ACC112 (cell line): ENCODE measurements around the gene BRK1.
"Not testable (repeated sequence)": the region's sequence is repeated elsewhere in the genome, so short reads cannot be mapped to it uniquely, and the experiment has no call there.

Experiments
- H2AFZ ChIP-seq: fragments of 200-600 bp; sonication (generic); one replicate; pipeline ENCODE4 v1.6.0; 2017; ENCODE audit warnings: antibody characterized with exemption, low read length; ENCODE audit not compliant: unreplicated experiment
- H3K27ac ChIP-seq: fragments of 200-600 bp; sonication (generic); 2 replicates; pipeline ENCODE4 v1.5.1; 2014; ENCODE audit warnings: low read depth, mild to moderate bottlenecking, antibody characterized with exemption, low read length, moderate library complexity
- H3K27me3 ChIP-seq: fragments of 200-600 bp; sonication (generic); 2 replicates; pipeline ENCODE4 v1.6.1; 2014; ENCODE audit warnings: mild to moderate bottlenecking, antibody characterized with exemption, low read length, moderate library complexity, mixed read lengths; ENCODE audit not compliant: insufficient read depth
- H3K36me3 ChIP-seq: fragments of 200-600 bp; sonication (generic); 2 replicates; pipeline ENCODE4 v1.6.1; 2016; ENCODE audit warnings: mild to moderate bottlenecking, antibody characterized with exemption, low read length, moderate library complexity, mixed read lengths; ENCODE audit not compliant: insufficient read depth
- H3K4me1 ChIP-seq: fragments of 200-600 bp; sonication (generic); one replicate; pipeline ENCODE4 v1.6.1; 2016; ENCODE audit warnings: low read length, mixed read lengths; ENCODE audit not compliant: insufficient read depth, unreplicated experiment, control insufficient read depth
- H3K4me3 ChIP-seq: fragments of 200-600 bp; sonication (generic); 2 replicates; pipeline ENCODE4 v1.5.1; 2014; ENCODE audit warnings: mild to moderate bottlenecking, low read depth, low read length
- H3K79me2 ChIP-seq: fragments of 200-600 bp; sonication (generic); one replicate; pipeline ENCODE4 v1.6.0; 2016; ENCODE audit warnings: low read length; ENCODE audit not compliant: control insufficient read depth, unreplicated experiment, insufficient read depth

BRK1 gene

DNA sequence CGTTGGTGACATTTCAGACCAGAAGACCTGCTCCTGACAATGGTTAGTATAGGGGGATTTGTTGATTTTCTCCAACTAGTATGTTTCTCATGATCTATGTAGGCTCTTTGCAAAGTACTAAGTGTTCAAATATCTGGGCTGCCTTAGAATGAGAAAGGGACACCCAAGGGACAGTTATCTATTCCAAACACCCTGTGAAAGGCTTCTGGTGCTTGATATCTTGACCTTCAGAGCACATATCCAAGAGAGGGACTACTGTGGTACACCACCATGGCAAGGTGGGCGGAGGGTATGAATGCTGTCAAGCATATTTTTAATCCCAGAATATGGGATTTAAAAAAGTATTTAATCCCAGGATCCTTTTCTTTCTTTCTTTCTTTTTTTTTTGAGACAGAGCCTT is 8.6 kb upstream of the BRK1 start:
- no peak overlapping the region for H3K4me3 ChIP-seq
- no peak overlapping the region for H3K27ac ChIP-seq
- H3K36me3 ChIP-seq: no peaks in the 10 kb centered on the region
- H3K27me3 ChIP-seq: no peaks in the 10 kb centered on the region
- H3K4me1 ChIP-seq: no peaks in the 10 kb centered on the region
- no peak overlapping the region for H2AFZ ChIP-seq
- H3K79me2 ChIP-seq: no peaks in the 10 kb centered on the region

DNA sequence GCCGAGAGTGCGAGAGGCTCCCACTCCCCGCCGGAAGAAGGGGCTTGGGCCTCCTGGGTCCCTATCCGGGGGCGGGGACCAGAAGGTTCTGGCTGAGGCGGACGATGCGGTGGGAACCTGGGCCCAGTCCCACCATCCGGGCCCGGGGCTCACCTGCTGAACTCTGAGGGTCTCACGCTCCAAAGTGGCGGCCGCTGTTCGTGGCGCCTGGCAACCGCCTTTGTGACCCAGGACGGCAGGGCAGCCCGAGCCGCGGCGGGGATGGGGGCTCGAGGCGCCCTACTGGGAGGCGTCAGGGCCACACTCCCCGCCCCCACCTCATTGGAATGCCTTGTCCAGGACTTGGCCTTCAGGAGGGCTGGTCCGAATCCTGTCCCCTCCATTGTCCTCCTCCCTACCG is 7.4 kb upstream of the BRK1 start, which contains the start of gene FANCD2OS:
TSS of gene FANCD2OS (minus strand) at position 165 of the 400 bp plus-strand sequence. CDS start 3,481 bp downstream, outside the sequence.
- Histone ChIP-seq H3K79me2 (no peaks in the 10 kb centered on the region), H3K27me3 (no peaks in the 10 kb centered on the region), H3K4me1 (no peaks in the 10 kb centered on the region), H3K27ac (no peak within 1 kb of the TSS), H3K4me3 (no peak within 1 kb of the TSS), H2AFZ (no peak within 1 kb of the TSS), H3K36me3 (no peaks in the 10 kb centered on the region)

DNA sequence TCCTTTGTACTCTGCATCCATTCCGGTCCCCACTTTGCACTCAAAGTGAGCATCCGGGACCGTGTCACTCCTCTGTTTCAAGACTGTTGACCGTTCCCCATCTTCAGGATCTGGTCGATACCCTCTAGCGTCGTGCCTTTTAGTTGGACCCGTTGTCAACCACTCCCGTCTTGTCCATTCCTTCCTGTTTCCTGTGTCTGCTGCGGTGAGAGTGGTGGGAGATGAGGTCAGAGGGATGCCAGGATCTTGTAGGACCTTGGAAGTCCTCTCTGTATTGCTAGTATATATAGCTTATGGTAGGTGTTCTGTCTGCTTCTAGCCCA is 624 bp downstream of the BRK1 start:
- H3K27me3 ChIP-seq: no peaks in the 10 kb centered on the region
- peak overlapping the region; percentile 38 for H3K27ac ChIP-seq
- H3K4me3 ChIP-seq: peak overlapping the region; percentile 97
- peak overlapping the region; percentile 82 for H2AFZ ChIP-seq
- peaks cover 21% of the 10 kb centered on the region for H3K4me1 ChIP-seq
- H3K36me3 ChIP-seq: no peaks in the 10 kb centered on the region
- peaks cover 55% of the 10 kb centered on the region for H3K79me2 ChIP-seq

- H3K79me2 ChIP-seq: peaks cover 58% of the 10 kb centered on the region
- no peak overlapping the region for H3K27ac ChIP-seq
- H2AFZ ChIP-seq: no peak overlapping the region
- peak overlapping the region; percentile 97 for H3K4me3 ChIP-seq
- peaks cover 21% of the 10 kb centered on the region for H3K4me1 ChIP-seq
- H3K36me3 ChIP-seq: peaks cover under 1% of the 10 kb centered on the region; the same call in 1 of the 2 replicates
- no peaks in the 10 kb centered on the region for H3K27me3 ChIP-seq
Measured at GRCh38 chr3:10116928-10117327, 1.5 kb downstream of the BRK1 start.

GRCh38 chr3:10119376-10119775 is 3.9 kb downstream of the BRK1 start:
- H3K27me3 ChIP-seq: no peaks in the 10 kb centered on the region
- H3K79me2 ChIP-seq: peaks cover 76% of the 10 kb centered on the region
- H3K27ac ChIP-seq: no peak overlapping the region
- H3K4me1 ChIP-seq: peaks cover 21% of the 10 kb centered on the region
- H3K4me3 ChIP-seq: no peak overlapping the region
- peaks cover 13% of the 10 kb centered on the region for H3K36me3 ChIP-seq
- no peak overlapping the region for H2AFZ ChIP-seq

DNA sequence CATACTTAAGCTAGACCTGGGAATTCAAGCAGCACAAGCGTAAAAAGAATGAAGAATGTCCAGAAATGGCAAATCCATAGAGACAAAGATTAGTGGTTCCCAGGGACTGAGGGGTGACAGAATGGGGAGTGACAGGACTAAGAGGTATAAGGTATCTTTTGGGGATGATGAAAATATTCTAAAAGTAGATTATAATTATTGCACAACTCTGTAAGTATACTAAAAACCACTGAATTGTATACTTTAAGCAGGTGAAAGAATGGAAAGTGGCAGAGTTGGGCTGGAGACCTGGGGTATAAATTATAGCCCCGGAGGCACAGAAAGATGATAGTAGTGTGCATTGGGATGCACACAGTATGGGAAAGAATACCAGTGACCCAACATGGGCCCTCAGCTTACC is 5.6 kb downstream of the BRK1 start:
- H3K79me2 ChIP-seq: peaks cover 82% of the 10 kb centered on the region
- peaks cover 21% of the 10 kb centered on the region for H3K4me1 ChIP-seq

GRCh38 chr3:10122724-10123123 is 7.2 kb downstream of the BRK1 start:
- Histone ChIP-seq H3K36me3 (peaks cover 26% of the 10 kb centered on the region), H3K4me3 (no peak overlapping the region), H3K27me3 (no peaks in the 10 kb centered on the region), H3K4me1 (peaks cover 9% of the 10 kb centered on the region), H3K79me2 (peaks cover 65% of the 10 kb centered on the region), H2AFZ (no peak overlapping the region), H3K27ac (no peak overlapping the region)

More for the DNA sequence above, 5.6 kb downstream of the BRK1 start:
- Histone ChIP-seq H3K27ac (no peak overlapping the region), H3K36me3 (peaks cover 15% of the 10 kb centered on the region), H2AFZ (no peak overlapping the region), H3K4me3 (no peak overlapping the region), H3K27me3 (no peaks in the 10 kb centered on the region)

GRCh38 chr3:10135872-10136271 is 20.4 kb downstream of the BRK1 start:
- H3K27ac ChIP-seq, H2AFZ ChIP-seq, H3K27me3 ChIP-seq, H3K4me3 ChIP-seq, H3K36me3 ChIP-seq, H3K4me1 ChIP-seq, H3K79me2 ChIP-seq: not testable (repeated sequence)

DNA sequence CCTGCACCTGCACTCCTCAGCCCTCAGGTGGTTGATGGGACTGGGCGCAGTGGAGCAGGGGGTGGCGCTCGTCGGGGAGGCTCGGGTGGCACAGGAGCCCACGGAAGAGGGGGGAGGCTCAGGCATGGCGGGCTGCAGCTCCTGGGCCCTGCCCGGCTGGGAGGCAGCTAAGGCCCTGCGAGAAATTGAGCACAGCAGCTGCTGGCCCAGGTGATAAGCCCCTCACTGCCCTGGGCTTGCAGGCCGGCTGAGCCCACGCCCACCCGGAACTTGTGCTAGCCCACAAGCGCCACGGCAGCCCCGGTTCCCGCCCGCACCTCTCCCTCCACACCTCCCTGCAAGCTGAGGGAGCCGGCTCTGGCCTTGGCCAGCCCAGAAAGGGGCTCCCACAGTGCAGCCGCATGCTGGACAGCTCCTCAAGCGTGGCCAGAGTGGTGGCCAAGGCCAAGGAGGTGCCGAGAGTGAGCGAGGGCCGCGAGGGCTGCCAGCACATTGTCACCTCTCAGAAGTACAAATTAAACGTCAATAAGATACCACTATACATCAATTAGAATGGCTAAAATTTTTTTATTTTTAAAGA is 21.0 kb downstream of the BRK1 start:
- no peak overlapping the region for H3K27ac ChIP-seq
- no peaks in the 10 kb centered on the region for H3K27me3 ChIP-seq
- H3K36me3 ChIP-seq: no peaks in the 10 kb centered on the region

GRCh38 chr3:10137178-10137577 is 21.7 kb downstream of the BRK1 start:
- no peaks in the 10 kb centered on the region for H3K36me3 ChIP-seq
- H2AFZ ChIP-seq: no peak overlapping the region
- H3K4me3 ChIP-seq: no peak overlapping the region
- no peaks in the 10 kb centered on the region for H3K79me2 ChIP-seq
- H3K27me3 ChIP-seq: no peaks in the 10 kb centered on the region
- no peak overlapping the region for H3K27ac ChIP-seq
- no peaks in the 10 kb centered on the region for H3K4me1 ChIP-seq

More for the DNA sequence above, 21.0 kb downstream of the BRK1 start:
- Histone ChIP-seq H3K79me2 (no peaks in the 10 kb centered on the region), H3K4me1 (no peaks in the 10 kb centered on the region), H2AFZ (no peak overlapping the region), H3K4me3 (no peak overlapping the region)

- Histone ChIP-seq H3K79me2 (peaks cover 36% of the 10 kb centered on the region), H3K27ac (peak overlapping the region; percentile 83; the same call in 1 of the 2 replicates)
Measured at GRCh38 chr3:10140996-10141546, 25.6 kb downstream of the BRK1 start.

More at GRCh38 chr3:10140996-10141546, 25.6 kb downstream of the BRK1 start:
- Histone ChIP-seq H3K4me3 (peak overlapping the region; percentile 94), H3K36me3 (peaks cover 8% of the 10 kb centered on the region; the same call in 1 of the 2 replicates), H3K4me1 (peaks cover 5% of the 10 kb centered on the region), H3K27me3 (no peaks in the 10 kb centered on the region), H2AFZ (peak overlapping the region; percentile 78)
